ENCODE data around the gene GNAL.
"Not testable (repeated sequence)": the region's sequence is repeated elsewhere in the genome, so short reads cannot be mapped to it uniquely, and the experiment has no call there.

GNAL gene

DNA sequence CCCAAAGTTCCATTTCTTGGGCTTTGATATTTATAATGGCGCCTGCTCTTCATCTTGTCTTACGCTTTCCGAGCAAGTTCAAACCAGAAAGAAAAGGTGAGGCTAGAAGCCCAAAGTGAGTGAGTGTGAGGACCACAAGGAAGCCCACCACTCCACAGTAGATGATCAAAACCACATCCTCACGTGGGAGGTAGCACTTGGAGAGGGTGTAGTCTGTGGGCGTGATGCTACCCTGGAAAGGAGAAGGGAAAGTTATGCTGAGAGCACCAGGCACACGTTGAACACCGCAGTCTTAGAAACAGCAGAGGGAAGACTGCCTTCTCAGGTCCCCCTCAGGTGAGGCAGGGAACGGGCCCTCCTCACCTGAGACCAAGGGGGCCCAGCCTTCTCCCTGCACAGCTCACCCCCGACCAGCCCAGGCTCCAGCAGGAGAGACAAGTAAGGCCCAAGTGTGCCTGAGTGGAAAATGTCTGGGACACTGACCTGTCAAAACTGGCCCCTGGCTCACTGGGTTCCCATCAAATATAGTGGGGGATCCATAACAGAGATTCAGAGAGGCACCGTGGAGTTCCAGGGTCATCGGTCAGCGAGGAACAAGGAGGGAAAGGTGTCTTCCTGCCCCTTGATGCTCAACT, 195.4 kb downstream of the GNAL start:
- DNase-seq = no peak

- no peak for DNase-seq
These were observed 196.3 kb downstream of the GNAL start for GRCh38 chr18:11885278-11885947.

- DNase-seq = no peak
These were observed 197.6 kb downstream of the GNAL start for GRCh38 chr18:11886577-11887110.

DNA sequence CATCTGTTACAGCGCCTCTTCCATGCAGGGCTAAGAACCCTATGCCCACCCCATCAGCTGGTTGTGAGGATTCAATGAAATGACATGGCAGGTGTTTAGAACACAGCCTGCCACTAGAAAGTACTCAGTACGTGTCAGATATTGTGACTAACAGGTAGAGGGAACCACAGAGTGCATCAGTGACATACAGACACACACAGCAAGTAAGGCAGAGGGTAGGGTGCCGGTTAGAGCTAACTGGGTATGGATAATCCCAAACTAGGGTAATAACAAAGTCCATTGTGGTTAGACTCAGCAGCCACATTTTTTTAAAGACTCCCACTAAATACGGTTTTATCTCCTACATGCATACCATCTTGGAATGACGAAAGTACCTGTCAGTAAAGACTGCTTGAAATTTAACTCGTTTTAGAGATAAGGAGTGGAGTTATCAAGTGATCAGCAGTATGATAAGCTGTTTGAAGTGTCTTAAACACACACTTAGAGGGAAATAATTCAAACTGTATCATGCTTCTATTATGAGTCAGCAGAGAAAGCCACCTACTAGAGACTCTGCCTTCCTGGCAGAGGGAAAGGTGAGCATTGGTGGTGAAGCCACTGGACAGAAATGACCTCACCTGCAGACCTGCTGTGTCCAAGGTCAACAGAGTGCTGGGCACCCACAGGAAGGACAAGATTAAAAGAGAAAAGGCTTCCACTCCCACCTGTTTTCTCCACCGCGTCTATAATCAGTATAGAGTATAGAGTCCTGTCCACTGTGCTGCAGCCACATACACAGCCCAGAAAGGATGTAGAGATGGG, 198.5 kb downstream of the GNAL start:
- DNase-seq = no peak

DNA sequence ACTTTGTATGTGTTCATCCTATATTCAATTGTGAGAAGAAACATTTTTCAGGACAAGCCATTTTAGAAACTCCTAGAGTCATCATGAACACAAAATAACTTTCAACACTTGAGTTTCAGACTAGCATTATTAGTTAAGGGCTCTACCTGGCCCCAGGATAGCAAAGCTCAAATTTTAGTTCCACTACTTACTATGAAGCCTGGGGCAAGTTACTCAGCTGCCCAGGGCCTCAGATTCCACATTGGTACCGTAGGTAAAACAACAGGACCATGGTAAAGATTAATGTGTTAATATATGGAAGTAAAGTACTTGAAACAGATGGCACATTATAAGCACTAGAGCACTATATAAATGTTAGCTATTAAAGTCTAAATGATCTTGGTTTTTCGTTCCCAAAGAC, 199.7 kb downstream of the GNAL start:
- DNase-seq = no peak

GRCh38 chr18:11889284-11889683, 200.2 kb downstream of the GNAL start:
- DNase-seq = no peak

- no peak for DNase-seq
These were observed 202.7 kb downstream of the GNAL start for GRCh38 chr18:11891737-11892136.

DNA sequence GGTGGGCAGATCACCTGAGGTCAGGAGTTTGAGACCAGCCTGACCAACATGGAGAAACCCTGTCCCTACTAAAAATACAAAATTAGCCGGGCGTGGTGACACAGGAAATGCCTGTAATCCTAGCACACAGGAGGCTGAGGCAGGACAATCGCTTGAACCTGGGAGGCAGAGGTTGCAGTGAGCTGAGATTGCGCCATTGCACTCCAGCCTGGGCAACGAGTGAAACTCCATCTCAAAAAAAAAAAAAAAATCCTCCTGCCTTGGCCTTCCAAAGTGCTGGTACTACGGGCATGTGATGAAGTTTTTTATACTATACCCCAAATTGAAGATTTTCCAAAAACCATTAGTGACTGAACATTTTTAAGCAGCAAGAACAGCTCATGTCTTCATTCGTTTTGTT, 203.4 kb downstream of the GNAL start:
- not testable (repeated sequence) for DNase-seq

DNA sequence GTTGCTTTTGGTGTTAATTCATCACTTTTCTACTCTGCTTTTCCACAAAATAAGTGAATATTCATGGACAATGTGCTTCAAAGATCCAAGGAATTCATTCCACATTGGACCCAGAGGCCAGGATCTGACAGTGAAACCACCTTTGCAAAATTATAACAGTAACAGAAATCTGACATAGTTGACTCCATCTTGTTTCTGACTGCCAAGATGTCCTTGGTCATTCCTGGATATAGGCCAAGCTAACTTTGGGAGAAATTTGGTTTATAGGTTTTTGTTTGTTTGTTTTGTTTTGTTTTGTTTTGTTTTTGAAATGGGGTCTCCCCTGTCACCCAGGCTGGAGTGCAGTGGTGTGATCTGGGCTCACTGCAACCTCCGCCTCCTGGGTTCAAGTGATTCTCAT, 208.7 kb downstream of the GNAL start:
- DNase-seq = no peak

GRCh38 chr18:11899063-11899462, 210.0 kb downstream of the GNAL start:
- DNase-seq = no peak

DNA sequence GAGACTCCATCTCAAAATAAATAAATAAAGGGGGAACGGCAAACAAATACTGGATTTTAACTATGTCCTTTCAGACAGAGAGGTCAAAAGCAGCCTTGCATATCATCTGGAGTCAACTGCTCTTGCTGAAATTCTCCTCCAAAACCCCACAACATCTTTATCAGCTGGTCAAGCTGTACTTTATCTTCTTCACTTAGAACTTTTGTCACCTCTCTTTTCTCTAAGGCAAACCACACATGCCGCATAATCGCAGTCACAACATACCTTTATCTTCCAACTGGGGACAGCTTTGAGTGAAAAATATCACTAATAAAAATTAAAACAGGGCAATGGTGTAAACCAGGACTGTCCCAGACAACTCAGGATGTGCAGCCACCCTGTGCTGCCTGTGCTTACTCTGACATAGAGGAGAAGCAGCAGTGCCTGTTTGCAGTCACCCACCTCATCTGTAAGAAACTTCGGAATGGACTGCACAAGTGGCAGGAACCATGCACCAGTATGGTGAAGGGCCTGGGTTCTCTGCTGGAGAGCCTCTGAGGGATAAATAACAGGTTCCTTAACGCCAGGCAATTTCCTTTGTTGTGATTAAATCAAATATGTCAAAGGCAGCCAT, 212.9 kb downstream of the GNAL start:
- DNase-seq = no peak

- no peak for DNase-seq
These were observed 213.6 kb downstream of the GNAL start for GRCh38 chr18:11902522-11903292.

GRCh38 chr18:11905613-11906012, 216.5 kb downstream of the GNAL start:
- DNase-seq = no peak

GRCh38 chr18:11906176-11906575, 217.1 kb downstream of the GNAL start:
- DNase-seq = no peak

DNA sequence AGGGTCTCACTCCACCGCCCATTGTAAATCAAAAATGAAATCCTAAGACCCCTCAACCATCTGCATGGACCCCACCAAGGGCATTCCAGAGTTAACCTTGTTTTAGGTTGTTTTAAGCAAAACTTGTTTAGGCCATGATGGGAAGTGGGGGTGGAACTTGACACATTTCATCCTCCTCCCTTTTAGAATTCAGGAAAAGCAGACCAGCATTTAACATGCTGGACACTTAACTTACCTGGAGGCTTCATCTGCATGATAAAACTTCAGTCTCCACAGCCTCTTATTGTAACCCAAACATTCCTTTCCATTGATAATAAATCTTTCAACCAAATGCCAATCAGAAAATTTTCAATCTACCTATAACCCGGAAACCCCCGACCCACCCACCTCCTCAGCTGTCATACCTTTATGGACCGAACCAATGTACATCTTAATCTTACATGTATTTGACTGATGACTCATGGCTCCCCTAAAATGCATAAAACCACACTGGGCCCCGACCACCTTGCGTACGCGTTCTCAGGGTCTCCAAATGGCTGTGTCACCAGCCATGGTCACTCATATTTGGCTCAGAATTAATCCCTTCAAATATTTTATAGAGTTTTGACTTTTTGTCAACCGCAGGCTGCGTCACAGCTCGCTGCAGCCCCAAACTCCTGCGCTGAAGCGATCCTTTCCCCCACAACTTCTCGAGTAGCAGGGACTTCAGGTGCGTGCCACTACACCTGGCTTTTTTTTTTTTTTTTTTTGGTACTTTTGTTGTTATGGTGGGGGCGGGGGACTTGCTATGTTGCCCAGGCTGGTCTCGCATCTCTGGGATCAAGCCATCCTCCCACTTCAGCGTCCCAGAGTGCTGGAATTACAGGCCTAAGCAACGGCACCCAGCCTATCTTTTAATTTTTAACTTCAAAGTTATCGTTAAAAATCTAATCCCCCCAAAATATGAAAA, 218.1 kb downstream of the GNAL start:
- DNase-seq = no peak

GRCh38 chr18:11908182-11909060, 219.4 kb downstream of the GNAL start, which contains the start of gene MPPE1:
Gene MPPE1 (minus strand): TSS chr18:11908317. CDS start chr18:11897264, 11,053 bp downstream.
- DNase-seq = peak; percentile 70 to 92 (median 76)

GRCh38 chr18:11909061-11909455, 220.0 kb downstream of the GNAL start:
- DNase-seq = no peak

- peak in 1 of 5 donors; percentile 14 for DNase-seq
These were observed 220.5 kb downstream of the GNAL start for GRCh38 chr18:11909591-11910026.

DNA sequence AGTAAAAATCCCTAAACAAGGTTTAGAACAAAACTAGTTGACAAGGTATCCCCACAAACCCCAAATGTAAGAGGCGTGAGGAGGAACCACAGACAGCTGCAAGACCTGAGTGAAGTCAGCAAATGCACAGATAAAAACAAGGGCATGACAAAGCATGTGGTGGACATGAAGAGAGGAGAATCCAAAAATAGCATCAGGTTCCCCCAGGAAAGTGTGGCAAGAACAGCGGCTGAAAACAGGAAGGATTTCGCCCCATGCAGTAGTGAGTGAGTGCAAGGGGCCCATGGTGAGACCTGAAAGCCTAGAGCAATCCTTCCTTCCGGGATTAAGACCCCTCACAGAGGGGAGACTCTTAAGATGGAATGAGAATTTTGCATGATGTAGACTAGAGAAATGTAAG, 227.8 kb downstream of the GNAL start:
- DNase-seq = not testable (repeated sequence)

DNA sequence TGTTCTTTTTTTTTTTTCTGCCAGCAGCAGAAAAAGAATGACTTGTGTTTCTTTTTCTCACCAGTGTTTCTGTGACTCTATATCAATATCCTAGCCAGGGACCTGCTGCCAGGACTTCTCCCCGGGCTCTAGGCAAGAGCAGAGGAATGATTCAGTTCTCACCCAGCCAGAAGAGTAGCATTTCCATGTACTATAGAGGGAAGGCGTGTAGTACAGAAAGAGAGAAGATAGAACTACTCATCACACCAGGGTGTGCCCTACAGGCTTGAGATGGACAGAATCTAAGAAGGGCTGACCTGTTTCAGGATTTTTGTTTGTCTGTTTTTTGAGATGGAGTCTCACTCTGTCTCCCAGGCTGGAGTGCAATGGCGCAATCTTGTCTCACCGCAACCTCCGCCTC, 230.5 kb downstream of the GNAL start:
- DNase-seq = not testable (repeated sequence)

Data from T-helper 1 cell (primary cell).